ENCODE results near the gene EXTL2. TPM values are rescaled to one million over a fixed set of nuclear protein-coding genes. Genes with fewer than 3 reads are reported as not detected.

EXTL2 gene
- total and polyA plus RNA-seq, 10 of the 15 experiments (the other 5 are each of a cell fraction or from before 2014, with no cell fraction given) = 10.2 to 51.1 (median 16.2) TPM

DNA sequence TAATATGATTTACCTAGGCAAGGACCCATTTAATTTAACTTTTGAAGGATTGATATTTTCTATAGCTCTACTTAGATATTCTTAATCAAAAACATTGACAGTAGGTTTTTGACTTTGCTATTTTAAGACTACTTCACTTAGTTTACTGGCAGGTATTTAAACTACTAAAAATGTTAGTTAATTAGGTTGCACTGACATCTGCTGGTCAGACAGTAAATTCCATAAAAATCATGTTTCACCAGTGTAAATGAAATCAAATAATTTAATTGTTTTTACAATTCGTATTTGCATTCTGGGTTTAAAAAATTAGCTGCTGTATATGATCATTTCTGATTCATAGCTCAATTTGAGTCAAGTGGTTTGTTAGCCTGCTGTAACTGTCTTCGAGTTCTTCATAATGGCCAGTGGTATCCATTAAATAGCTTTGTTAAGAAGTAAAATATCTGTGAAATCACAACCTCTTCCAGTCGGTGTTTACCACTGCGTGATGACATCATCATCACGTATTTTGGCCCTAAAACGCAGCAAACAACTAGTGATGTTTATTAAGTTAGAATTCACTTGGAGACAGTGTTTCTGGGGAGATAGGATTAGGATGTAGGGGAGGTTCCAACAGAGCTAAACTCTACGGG is 26.2 kb downstream of the EXTL2 start (continued):
- TF ChIP-seq SRF (IDR thresholded peaks at IDR 0.05; ENCODE audit: low read depth in 2 of 2, low read length in 2 of 2) = no peak
- TF ChIP-seq EGR1 (IDR thresholded peaks at IDR 0.05; ENCODE audit: borderline replicate concordance in 1 of 2, low read depth in 2 of 2, low read length in 2 of 2) = no peak
- TF ChIP-seq RAD21 (IDR thresholded peaks at IDR 0.05; ENCODE audit: insufficient read depth, low read depth, low read length) = peak; percentile 70
- TF ChIP-seq SP1 (IDR thresholded peaks at IDR 0.05; ENCODE audit: low read depth, low read length) = no peak
- TF ChIP-seq TCF3 (IDR thresholded peaks at IDR 0.05; ENCODE audit: borderline replicate concordance, insufficient read depth, low read depth, low read length) = no peak
- no peak for TF ChIP-seq RUNX3 (IDR thresholded peaks at IDR 0.05; ENCODE audit: low read length)
- TF ChIP-seq SMC3 (IDR thresholded peaks at IDR 0.05; ENCODE audit: borderline replicate concordance, low read length) = peak; percentile 66; the same call in 1 of the 2 replicates

- ChIA-PET SMC1A (ENCODE audit: uncharacterized antibody, unreplicated experiment) (interaction anchor here (0.7 to 5.1 kb wide), 14 partner anchors 12 to 1392 kb away, joined by 3 to 62 read pairs (median 3); partner anchors contain the start of gene FRRS1), CTCF (interaction anchor here (0.6 to 9.4 kb wide), 13 partner anchors 9 to 1002 kb away, joined by 3 to 261 read pairs (median 3); partner anchors contain the start of gene SLC30A7)
These were observed 27.8 kb downstream of the EXTL2 start for GRCh38 chr1:100866901-100867206.

More at GRCh38 chr1:100866901-100867206, 27.8 kb downstream of the EXTL2 start:
- ATAC-seq (no peak), FAIRE-seq (no peak), DNase-seq (ENCODE audit: low read depth, low spot score) (no peak)
- no peak overlapping the region for H3K4me2 ChIP-seq (ENCODE audit: control insufficient read depth, insufficient read depth)
- no peaks in the 10 kb centered on the region for H3K27me3 ChIP-seq (replicated peaks in 1 of 2; ENCODE audit: control insufficient read depth in 2 of 2, insufficient read depth in 2 of 2, low read length in 1 of 2)
- no peak overlapping the region for H3K4me3 ChIP-seq
- no TSS peak for BruUV-seq (replicated peaks)
- H3K4me1 ChIP-seq (ENCODE audit: control insufficient read depth, insufficient read depth, low read length) = peaks cover 9% of the 10 kb centered on the region; the same call in 1 of the 2 replicates
- H3K27ac ChIP-seq (ENCODE audit: control insufficient read depth, insufficient read depth) = no peak overlapping the region
- H2AFZ ChIP-seq (ENCODE audit: control insufficient read depth, low read depth, low read length) = no peak overlapping the region
- intact Hi-C loops (cut with micrococcal nuclease; ENCODE audit: unreplicated experiment) = loop anchor here (1.0 to 5.0 kb wide), 4 partner anchors 32 to 590 kb away; partner anchors contain the start of gene GPR88
- no peak for TF ChIP-seq HCFC1 (IDR thresholded peaks at IDR 0.05; ENCODE audit: low read length)
- no peak for TF ChIP-seq NFYB (IDR thresholded peaks at IDR 0.05; ENCODE audit: insufficient read depth, low read depth, low read length)
- TF ChIP-seq ZBED1 (IDR thresholded peaks at IDR 0.05; ENCODE audit: borderline replicate concordance) = no peak
- no peak for TF ChIP-seq KLF5 (IDR thresholded peaks at IDR 0.05; ENCODE audit: partially characterized antibody)
- no peak for TF ChIP-seq ZNF217 (IDR thresholded peaks at IDR 0.05)
- no peak for TF ChIP-seq RELA (IDR thresholded peaks at IDR 0.05; ENCODE audit: borderline replicate concordance, partially characterized antibody)
- TF ChIP-seq CREM (IDR thresholded peaks at IDR 0.05; ENCODE audit: low read depth) = peak; percentile 21; the same call in 1 of the 2 replicates
- TF ChIP-seq, protein P1, sequence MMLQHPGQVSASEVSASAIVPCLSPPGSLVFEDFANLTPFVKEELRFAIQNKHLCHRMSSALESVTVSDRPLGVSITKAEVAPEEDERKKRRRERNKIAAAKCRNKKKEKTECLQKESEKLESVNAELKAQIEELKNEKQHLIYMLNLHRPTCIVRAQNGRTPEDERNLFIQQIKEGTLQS (IDR thresholded peaks at IDR 0.05; ENCODE audit: borderline replicate concordance, extremely low read depth, low read depth, low read length) = no peak
- H3K79me2 ChIP-seq (ENCODE audit: control insufficient read depth, insufficient read depth, low read length) = no peaks in the 10 kb centered on the region
- H3K9ac ChIP-seq (ENCODE audit: control insufficient read depth, insufficient read depth, low read length) = no peak overlapping the region
- no peaks in the 10 kb centered on the region for H3K9me3 ChIP-seq (replicated peaks; ENCODE audit: control insufficient read depth, insufficient read depth, low read length)
- H4K20me1 ChIP-seq (ENCODE audit: control insufficient read depth, insufficient read depth) = no peaks in the 10 kb centered on the region
- H3K36me3 ChIP-seq (ENCODE audit: control insufficient read depth in 2 of 2, insufficient read depth in 2 of 2, low read length in 1 of 2) = no peaks in the 10 kb centered on the region
- WGBS (ENCODE audit: insufficient coverage, insufficient replicate concordance, low lambda C conversion rate, missing lambda C conversion rate) = 47% methylated on average over 2 of the region's 2 CpGs
- ChIA-PET RAD21 (ENCODE audit: unreplicated experiment) (interaction anchor here (1.0 to 5.2 kb wide), 6 partner anchors 9 to 411 kb away, joined by 3 to 90 read pairs (median 18); no protein-coding TSS in a partner anchor), POLR2A (no interaction called here)
- in situ Hi-C loops (cut with MboI) = loop anchor here (5.0 to 25.0 kb wide), 4 partner anchors 400 to 1680 kb away; no protein-coding TSS in a partner anchor
